Measurements from ENCODE around the gene PMS2. TPM values are rescaled to one million over a fixed set of nuclear protein-coding genes. Genes with fewer than 3 reads are reported as not detected.

Gene PMS2
- total RNA-seq, 2 donors from 2014 or later: 8.4 to 14.2 TPM

DNA sequence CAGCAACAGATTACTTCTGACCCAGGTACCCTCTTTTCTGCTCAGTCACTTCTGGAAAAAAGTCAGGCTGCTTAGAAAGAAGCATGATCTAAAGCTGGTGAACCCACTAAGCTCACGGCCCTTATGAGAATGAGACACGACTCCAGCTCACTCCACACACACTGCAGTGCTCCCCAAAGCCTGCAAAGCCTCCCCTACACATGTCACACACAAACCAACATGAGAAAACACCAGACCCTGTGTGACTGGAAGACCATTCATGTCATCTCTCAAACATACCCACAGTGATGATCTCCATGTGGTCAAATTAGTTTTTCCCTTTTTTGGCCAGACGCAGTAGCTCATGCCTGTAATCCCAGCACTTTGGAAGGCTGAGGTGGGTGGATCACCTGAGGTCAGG is 22.7 kb upstream of the PMS2 start:
- Histone ChIP-seq H3K9me3 (no peaks in the 10 kb centered on the region), H3K27me3 (replicated peaks; ENCODE audit: insufficient read depth) (no peaks in the 10 kb centered on the region), H3K4me1 (ENCODE audit: control insufficient read depth in 1 of 2, low read depth in 2 of 2) (no peaks in the 10 kb centered on the region), H3K27ac (no peak overlapping the region), H3K36me3 (peaks cover 43% of the 10 kb centered on the region), H3K4me3 (no peak overlapping the region)
- TF ChIP-seq CTCF (IDR thresholded peaks at IDR 0.05): no peak
- ATAC-seq (ENCODE audit: insufficient number of reproducible peaks, low FRiP score, low read depth) (no peak), DNase-seq (ENCODE audit: low spot score) (no peak)

GRCh38 chr7:6030988-6031387 is 22.1 kb upstream of the PMS2 start, which contains the start of gene ANKRD61:
Gene ANKRD61, plus strand, starts transcription at chr7:6031376. Its CDS starts 0 bp downstream, at chr7:6031376.
- DNase-seq (ENCODE audit: low spot score) (no peak), ATAC-seq (ENCODE audit: insufficient number of reproducible peaks, low FRiP score, low read depth) (no peak)
- no peak for TF ChIP-seq CTCF (IDR thresholded peaks at IDR 0.05)
- Histone ChIP-seq H3K36me3 (peaks cover 46% of the 10 kb centered on the region), H3K27ac (no peak within 1 kb of the TSS), H3K4me3 (no peak within 1 kb of the TSS), H3K9me3 (no peaks in the 10 kb centered on the region), H3K4me1 (ENCODE audit: control insufficient read depth in 1 of 2, low read depth in 2 of 2) (no peaks in the 10 kb centered on the region), H3K27me3 (replicated peaks; ENCODE audit: insufficient read depth) (no peaks in the 10 kb centered on the region)

- no peak overlapping the region for H3K4me3 ChIP-seq
- no peak overlapping the region for H3K27ac ChIP-seq
- DNase-seq (ENCODE audit: low spot score): no peak
- no peak for TF ChIP-seq CTCF (IDR thresholded peaks at IDR 0.05)
- peaks cover 53% of the 10 kb centered on the region for H3K36me3 ChIP-seq
- no peaks in the 10 kb centered on the region for H3K9me3 ChIP-seq
- H3K4me1 ChIP-seq (ENCODE audit: control insufficient read depth in 1 of 2, low read depth in 2 of 2): no peaks in the 10 kb centered on the region
- no peaks in the 10 kb centered on the region for H3K27me3 ChIP-seq (replicated peaks; ENCODE audit: insufficient read depth)
- no peak for ATAC-seq (ENCODE audit: insufficient number of reproducible peaks, low FRiP score, low read depth)
These were observed 19.7 kb upstream of the PMS2 start for GRCh38 chr7:6028563-6028962.

DNA sequence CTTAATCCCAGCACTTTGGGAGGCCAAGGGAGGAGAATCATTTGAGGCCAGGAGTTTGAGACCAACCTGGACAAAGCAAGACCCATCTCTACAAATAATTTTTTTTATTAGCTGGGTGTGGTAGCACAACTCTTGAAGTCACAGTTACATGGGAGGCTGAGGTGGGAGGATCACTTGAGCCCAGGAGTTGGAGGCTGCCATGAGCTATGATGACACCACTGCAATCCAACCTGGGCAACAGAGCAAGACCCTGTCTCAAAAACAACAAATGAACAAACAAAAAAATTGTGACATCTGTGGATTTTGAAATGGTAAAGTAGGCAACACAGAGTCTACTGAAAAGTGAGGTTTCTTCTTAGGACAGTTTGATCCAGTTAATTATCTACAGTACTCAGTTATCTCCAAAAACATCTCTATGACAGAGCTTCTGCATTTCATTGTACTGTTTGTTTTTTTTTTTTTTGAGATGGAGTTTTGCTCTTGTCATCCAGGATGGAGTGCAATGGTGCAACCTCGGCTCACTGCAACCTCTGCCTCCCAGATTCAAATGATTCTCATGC is 19.0 kb upstream of the PMS2 start:
- no peak for TF ChIP-seq CTCF (IDR thresholded peaks at IDR 0.05)
- no peak for ATAC-seq (ENCODE audit: insufficient number of reproducible peaks, low FRiP score, low read depth)
- Histone ChIP-seq H3K4me3 (no peak overlapping the region), H3K27me3 (replicated peaks; ENCODE audit: insufficient read depth) (no peaks in the 10 kb centered on the region), H3K9me3 (no peaks in the 10 kb centered on the region), H3K36me3 (peaks cover 60% of the 10 kb centered on the region), H3K4me1 (ENCODE audit: control insufficient read depth in 1 of 2, low read depth in 2 of 2) (no peaks in the 10 kb centered on the region), H3K27ac (no peak overlapping the region)
- no peak for DNase-seq (ENCODE audit: low spot score)

GRCh38 chr7:6026820-6027311 is 18.0 kb upstream of the PMS2 start:
- DNase-seq (ENCODE audit: low spot score) (no peak), ATAC-seq (ENCODE audit: insufficient number of reproducible peaks, low FRiP score, low read depth) (no peak)
- no peak for TF ChIP-seq CTCF (IDR thresholded peaks at IDR 0.05)
- H3K9me3 ChIP-seq: no peaks in the 10 kb centered on the region
- no peaks in the 10 kb centered on the region for H3K27me3 ChIP-seq (replicated peaks; ENCODE audit: insufficient read depth)
- H3K36me3 ChIP-seq: peaks cover 70% of the 10 kb centered on the region
- H3K4me3 ChIP-seq: peak overlapping the region; percentile 43
- H3K4me1 ChIP-seq (ENCODE audit: control insufficient read depth in 1 of 2, low read depth in 2 of 2): no peaks in the 10 kb centered on the region
- peak overlapping the region; percentile 16 to 21 for H3K27ac ChIP-seq

All from thoracic aorta (tissue), 2 donors.